HEK293T (cell line): ENCODE measurements around the gene FSIP1.

ENCODE experiments used
- FOXA1 ChIP-seq: fragments of 450-650 bp; IDR thresholded peaks from 2 replicates; pipeline ENCODE4 v1.6.1; 2016; ENCODE audit warnings: mild to moderate bottlenecking
- HDGF ChIP-seq: fragments of 450-650 bp; IDR thresholded peaks from 2 replicates; pipeline ENCODE4 v1.6.1; 2017; ENCODE audit warnings: antibody characterized with exemption, borderline replicate concordance
- LEF1 ChIP-seq: fragments of 450-650 bp; IDR thresholded peaks from 2 replicates; pipeline ENCODE4 v1.6.1; 2017; ENCODE audit warnings: mild to moderate bottlenecking, borderline replicate concordance
- NFRKB ChIP-seq: fragments of 450-650 bp; IDR thresholded peaks from 2 replicates; pipeline ENCODE4 v1.6.1; 2016; ENCODE audit warnings: mild to moderate bottlenecking, moderate library complexity
- SUZ12 ChIP-seq: fragments of 450-650 bp; IDR thresholded peaks from 2 replicates; pipeline ENCODE4 v1.6.1; 2016; ENCODE audit warnings: mild to moderate bottlenecking
- TARDBP ChIP-seq: fragments of 450-650 bp; IDR thresholded peaks from 2 replicates; pipeline ENCODE4 v1.6.1; 2016

- TF ChIP-seq FOXA1 = no peak
- no peak for TF ChIP-seq NFRKB
- no peak for TF ChIP-seq LEF1
- TF ChIP-seq TARDBP = no peak
- TF ChIP-seq HDGF = no peak
- no peak for TF ChIP-seq SUZ12
Measured at GRCh38 chr15:39789736-39790135, 7.1 kb upstream of the FSIP1 start.
